GM21786 (cell line): ENCODE measurements around the gene PLD1.
"Not testable (repeated sequence)": the region's sequence is repeated elsewhere in the genome, so short reads cannot be mapped to it uniquely, and the experiment has no call there.

Source experiments
- ATAC-seq: cut with Tn5 transposase; IDR thresholded peaks from one replicate; pipeline ENCODE4 v1.9.1; 2021; ENCODE audit not compliant: unreplicated experiment

The PLD1 gene

DNA sequence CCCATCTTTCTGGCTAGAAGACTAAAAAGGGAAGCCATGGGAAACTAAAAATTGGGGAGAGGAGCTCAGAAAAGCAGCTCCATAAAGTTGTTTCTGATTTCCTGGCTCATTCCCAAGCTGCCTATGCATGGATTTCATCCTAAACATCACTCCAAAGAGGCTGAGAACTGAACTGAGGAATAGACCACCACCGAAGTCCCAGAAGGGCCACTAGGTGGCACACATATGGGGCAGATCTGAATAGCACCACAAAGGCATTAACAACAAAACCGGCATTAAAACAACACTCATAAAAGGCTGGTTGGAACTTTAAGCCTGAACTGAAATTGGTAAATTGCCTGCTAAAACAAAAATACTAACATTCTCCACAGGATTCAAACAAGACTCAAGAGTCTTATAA, 106.3 kb downstream of the PLD1 start:
- ATAC-seq, result no peak

DNA sequence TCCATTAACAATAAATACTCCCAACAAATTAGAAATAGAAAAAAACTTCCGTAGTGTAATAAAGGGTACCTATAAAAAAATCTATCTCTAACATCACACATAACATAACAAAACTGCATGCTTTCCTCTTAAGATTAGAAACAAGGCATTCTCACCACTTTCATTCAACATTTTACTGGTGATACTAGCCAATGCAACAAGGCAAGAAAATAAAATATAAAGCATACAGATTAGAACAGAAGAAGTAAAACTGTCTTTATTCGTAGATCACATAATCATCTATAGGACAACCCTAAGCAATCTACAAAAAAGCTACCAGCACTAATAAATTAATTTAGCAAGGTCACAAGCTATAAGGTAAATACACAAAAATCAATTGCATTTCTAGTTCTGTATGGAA, 107.1 kb downstream of the PLD1 start:
- no peak for ATAC-seq

DNA sequence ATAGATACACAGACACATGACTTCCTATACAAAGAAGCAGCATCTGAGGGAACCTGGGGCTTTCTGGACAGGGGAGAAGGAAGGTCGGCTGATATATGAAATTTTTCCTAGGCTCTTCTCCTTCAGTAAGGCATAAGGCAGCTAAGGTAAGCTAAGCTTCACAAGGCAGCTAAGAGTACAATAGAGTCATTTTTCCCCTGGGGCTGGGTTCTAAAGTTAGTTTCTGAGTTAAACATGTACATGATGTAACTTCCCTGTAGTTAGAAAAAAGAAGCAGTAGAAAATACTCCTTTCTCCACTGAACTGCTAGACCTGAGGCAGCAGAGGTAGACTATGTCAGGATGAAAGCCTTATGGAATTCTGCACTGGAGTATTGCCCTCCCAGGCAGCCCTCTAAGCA, 109.6 kb downstream of the PLD1 start:
- no peak for ATAC-seq

DNA sequence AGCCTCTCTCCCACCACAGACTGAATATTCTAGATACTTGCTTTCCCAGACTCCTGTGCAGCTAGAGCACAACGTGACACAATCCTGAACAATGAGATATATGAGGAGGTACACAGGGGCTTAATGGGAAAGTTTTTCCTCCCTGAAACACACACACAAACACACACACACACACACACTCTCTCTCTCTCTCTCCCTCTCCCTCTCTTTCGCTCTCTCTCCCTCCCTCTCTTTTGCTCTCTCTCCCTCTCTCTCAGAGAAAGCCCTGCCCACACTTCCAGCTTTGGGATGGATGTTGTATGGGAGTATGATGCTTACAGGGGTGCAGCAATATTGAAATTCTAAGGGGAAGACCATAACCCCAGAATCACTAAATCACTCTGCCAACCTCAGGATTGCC, 110.1 kb downstream of the PLD1 start:
- ATAC-seq, result no peak

DNA sequence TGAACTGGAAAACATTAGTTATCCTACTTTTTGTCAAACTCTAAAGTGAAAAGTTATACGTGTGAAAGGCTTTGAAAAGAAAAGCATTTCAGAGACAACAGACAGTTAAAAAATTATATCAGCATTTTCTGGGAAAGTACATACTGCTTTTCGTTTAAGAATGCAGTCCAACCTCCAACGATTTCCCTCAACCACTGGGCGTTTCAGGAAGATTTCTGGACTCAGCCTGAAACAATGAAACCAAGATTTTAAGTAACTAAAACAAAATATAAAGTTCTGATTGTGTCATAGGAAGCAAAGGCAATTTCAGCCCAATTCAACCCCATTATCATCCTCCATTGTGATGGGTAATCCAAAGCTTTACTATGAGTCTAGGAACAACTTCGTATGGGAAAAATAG, 110.7 kb downstream of the PLD1 start:
- no peak for ATAC-seq

DNA sequence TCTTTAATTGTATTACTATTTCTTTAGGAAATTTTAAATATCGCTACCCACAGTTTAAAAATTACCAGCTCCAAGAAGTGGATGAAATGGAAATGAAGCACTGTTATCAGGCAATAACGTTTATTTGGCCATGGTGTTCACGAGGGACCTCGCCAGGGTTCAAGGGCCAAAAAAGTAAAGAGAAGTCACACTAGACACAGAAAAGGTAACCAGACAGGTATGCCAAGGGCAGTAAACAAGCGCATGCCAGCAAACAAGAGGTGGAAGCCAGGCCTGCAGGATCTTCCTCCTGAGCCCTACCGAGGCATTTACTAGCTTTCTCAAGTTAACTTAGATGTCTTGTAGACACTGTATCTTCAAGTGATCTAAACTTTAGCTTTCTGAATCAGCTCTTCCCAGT, 113.5 kb downstream of the PLD1 start:
- no peak for ATAC-seq

GRCh38 chr3:171695426-171695825, 114.9 kb downstream of the PLD1 start:
- ATAC-seq, result no peak

- ATAC-seq, result no peak
Observed at GRCh38 chr3:171694888-171695287, 115.4 kb downstream of the PLD1 start.

DNA sequence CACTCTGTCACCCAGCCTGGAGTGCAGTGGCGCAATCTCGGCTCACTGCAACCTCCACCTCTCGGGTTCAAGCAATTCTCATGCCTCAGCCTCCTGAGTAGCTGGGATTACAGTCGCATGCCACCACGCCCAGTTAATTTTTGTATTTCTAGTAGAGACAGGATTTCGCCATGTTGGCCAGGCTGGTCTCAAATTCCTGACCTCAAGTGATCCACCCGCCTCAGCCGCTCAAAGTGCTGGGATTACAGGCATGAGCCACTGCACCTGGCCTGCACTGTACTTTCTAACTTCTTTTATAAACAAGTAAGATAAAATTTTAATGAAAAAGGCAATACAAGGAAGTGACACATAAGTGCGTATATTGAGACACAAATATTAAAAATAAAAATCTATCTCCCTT, 117.7 kb downstream of the PLD1 start:
- not testable (repeated sequence) for ATAC-seq

- ATAC-seq, result no peak
Observed at GRCh38 chr3:171691485-171691884, 118.8 kb downstream of the PLD1 start.

- ATAC-seq, result peak; percentile 43
Observed at GRCh38 chr3:171690281-171690680, 120.0 kb downstream of the PLD1 start.

- ATAC-seq, result no peak
Observed at GRCh38 chr3:171688593-171688992, 121.7 kb downstream of the PLD1 start.

GRCh38 chr3:171688002-171688401, 122.3 kb downstream of the PLD1 start:
- no peak for ATAC-seq

- no peak for ATAC-seq
Observed at GRCh38 chr3:171687581-171687980, 122.7 kb downstream of the PLD1 start.

DNA sequence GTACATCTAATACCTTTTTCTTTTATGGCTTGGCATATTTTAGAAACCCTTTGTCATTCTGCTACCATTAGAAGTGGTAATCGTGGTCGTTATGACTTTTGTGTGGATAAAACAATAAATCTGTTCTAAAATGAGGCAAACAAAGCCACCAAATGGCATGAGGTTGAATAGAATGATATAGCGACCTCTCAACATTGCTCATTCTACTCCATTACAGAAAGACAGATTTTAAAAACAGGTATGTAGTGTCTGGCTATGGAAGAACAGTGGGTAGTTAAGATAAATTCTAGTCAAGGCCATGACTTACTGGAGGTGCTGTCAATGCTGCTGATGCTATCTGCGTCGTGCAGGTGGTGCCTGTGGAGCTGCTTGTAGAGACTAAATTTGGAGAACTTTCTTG, 123.2 kb downstream of the PLD1 start:
- ATAC-seq, result no peak

GRCh38 chr3:171685116-171685895, 125.0 kb downstream of the PLD1 start:
- no peak for ATAC-seq

- no peak for ATAC-seq
Observed at GRCh38 chr3:171684221-171684620, 126.1 kb downstream of the PLD1 start.

GRCh38 chr3:171682743-171683142, 127.5 kb downstream of the PLD1 start:
- ATAC-seq, result no peak

- ATAC-seq, result no peak
Observed at GRCh38 chr3:171680726-171681411, 129.4 kb downstream of the PLD1 start.

- no peak for ATAC-seq
Observed at GRCh38 chr3:171678971-171679492, 131.3 kb downstream of the PLD1 start.

- ATAC-seq, result no peak
Observed at GRCh38 chr3:171677706-171678105, 132.6 kb downstream of the PLD1 start.

DNA sequence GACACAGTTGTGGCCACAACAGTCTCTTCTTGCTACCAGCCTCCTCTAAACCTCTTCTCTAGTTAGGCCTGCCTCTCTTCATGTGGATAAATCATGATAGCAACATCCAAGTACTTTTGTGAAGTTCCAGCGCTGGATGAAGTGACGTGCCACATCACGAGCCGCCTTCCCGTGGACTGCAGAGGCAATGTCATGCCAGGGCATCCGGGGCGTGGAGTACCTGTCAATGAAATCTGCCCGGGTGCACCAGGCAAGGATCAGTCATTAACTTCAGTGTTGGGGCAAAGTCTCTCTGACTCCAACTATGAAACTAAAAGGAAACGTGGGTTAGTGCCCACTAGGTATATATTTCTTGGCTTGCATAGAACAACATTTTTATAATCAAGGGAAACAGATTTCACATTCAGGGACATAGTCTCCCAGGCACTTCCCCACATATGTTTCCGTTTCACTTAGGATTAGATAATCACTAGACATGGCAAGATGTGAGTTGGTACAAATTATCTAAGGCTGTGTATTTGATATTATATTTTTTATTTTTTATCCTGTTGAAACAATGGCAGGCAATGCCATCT, 133.6 kb downstream of the PLD1 start:
- ATAC-seq, result no peak
